Caco-2 (cell line): ENCODE measurements around the gene PTPRN2. TPM values are rescaled to one million over a fixed set of nuclear protein-coding genes. Genes with fewer than 3 reads are reported as not detected.

Experiments used
- BruUV-seq: library from RNA; stranded (reverse); fragments of 400-500 nt; replicated peaks from 2 replicates; lab custom pipeline; 2021; lab: Mats Ljungman, UMichigan
- CTCF ChIA-PET: fragments of 300-600 bp; sonication (Branson Sonifier 250); formaldehyde crosslinking; loops from one replicate; lab custom pipeline; 2022; ENCODE audit warnings: antibody characterized with exemption; lab: Charles Lee
- POLR2A ChIA-PET: fragments of 300-600 bp; sonication (Branson Sonifier 250); formaldehyde crosslinking; loops from one replicate; lab custom pipeline; 2022; ENCODE audit warnings: antibody characterized with exemption; lab: Charles Lee
- DNase-seq, 2 experiments: peaks; one replicate each; pipeline versions ENCODE4 v3.0.0 to v3.0.0-alpha.2; 2020 to 2022
- H3K27me3 ChIP-seq: replicated peaks from 2 replicates; pipeline ENCODE4 v1.6.0; 2011; ENCODE audit warnings: low read length; ENCODE audit not compliant: control insufficient read depth, insufficient read depth
- H3K36me3 ChIP-seq: 2 replicates; pipeline ENCODE4 v1.5.1; 2011; ENCODE audit warnings: low read length; ENCODE audit not compliant: control insufficient read depth, insufficient read depth
- H3K4me1 ChIP-seq: fragments of 250-450 bp; sonication (Bioruptor Pico); 2 replicates; pipeline ENCODE4 v1.5.1; 2020; ENCODE audit warnings: mild to moderate bottlenecking
- H3K4me3 ChIP-seq: 2 replicates; pipeline ENCODE4 v1.5.1; 2011; ENCODE audit warnings: low read depth, mild to moderate bottlenecking, control low read depth, low read length
- H3K9me3 ChIP-seq: fragments of 250-450 bp; sonication (Bioruptor Pico); 2 replicates; pipeline ENCODE4 v1.5.1; 2020; ENCODE audit warnings: mild to moderate bottlenecking, moderate library complexity
- H3K27ac Mint-ChIP-seq: one replicate; pipeline ENCODE4 v1.8.0; 2022; ENCODE audit warnings: mixed read lengths; ENCODE audit not compliant: unreplicated experiment
- H3K27me3 Mint-ChIP-seq: one replicate; pipeline ENCODE4 v1.8.0; 2022; ENCODE audit warnings: mixed read lengths; ENCODE audit not compliant: insufficient read depth, unreplicated experiment
- H3K36me3 Mint-ChIP-seq: one replicate; pipeline ENCODE4 v1.8.0; 2022; ENCODE audit warnings: mild to moderate bottlenecking, mixed read lengths; ENCODE audit not compliant: insufficient read depth, unreplicated experiment
- H3K4me1 Mint-ChIP-seq: one replicate; pipeline ENCODE4 v1.8.0; 2022; ENCODE audit warnings: low read depth, mixed read lengths; ENCODE audit not compliant: unreplicated experiment
- H3K4me3 Mint-ChIP-seq: one replicate; pipeline ENCODE4 v1.8.0; 2022; ENCODE audit warnings: mild to moderate bottlenecking, moderate library complexity, mixed read lengths; ENCODE audit not compliant: unreplicated experiment
- H3K9me3 Mint-ChIP-seq: one replicate; pipeline ENCODE4 v1.8.0; 2022; ENCODE audit warnings: mixed read lengths; ENCODE audit not compliant: unreplicated experiment
- CTCF ChIP-seq, 2 experiments: fragments of 200-600 bp in 1 of 2; IDR thresholded peaks; 1 replicate in 1 of 2; 2 replicates in 1 of 2; pipeline versions ENCODE4 v1.5.1 to v1.8.0; 2011 to 2022; ENCODE audit warnings: antibody characterized with exemption in 1 of 2, control low read depth in 1 of 2, inconsistent platforms in 1 of 2, low read depth in 1 of 2, low read length in 1 of 2, mild to moderate bottlenecking in 1 of 2, moderate library complexity in 1 of 2; ENCODE audit not compliant: insufficient read depth in 1 of 2, severe bottlenecking in 1 of 2, unreplicated experiment in 1 of 2
- intact Hi-C: fragments of 100-400 bp; cut with micrococcal nuclease; formaldehyde crosslinking; loops from one replicate; pipeline ENCODE4 v1.10.0; 2022; ENCODE audit not compliant: unreplicated experiment
- total RNA-seq: library from RNA; stranded (reverse); gene quantifications from 2 replicates; pipeline ENCODE4 v1.2.3, GENCODE V29; 2022

PTPRN2 gene
- total RNA-seq, 1 experiment from 2014 or later, result 1.4 TPM

DNA sequence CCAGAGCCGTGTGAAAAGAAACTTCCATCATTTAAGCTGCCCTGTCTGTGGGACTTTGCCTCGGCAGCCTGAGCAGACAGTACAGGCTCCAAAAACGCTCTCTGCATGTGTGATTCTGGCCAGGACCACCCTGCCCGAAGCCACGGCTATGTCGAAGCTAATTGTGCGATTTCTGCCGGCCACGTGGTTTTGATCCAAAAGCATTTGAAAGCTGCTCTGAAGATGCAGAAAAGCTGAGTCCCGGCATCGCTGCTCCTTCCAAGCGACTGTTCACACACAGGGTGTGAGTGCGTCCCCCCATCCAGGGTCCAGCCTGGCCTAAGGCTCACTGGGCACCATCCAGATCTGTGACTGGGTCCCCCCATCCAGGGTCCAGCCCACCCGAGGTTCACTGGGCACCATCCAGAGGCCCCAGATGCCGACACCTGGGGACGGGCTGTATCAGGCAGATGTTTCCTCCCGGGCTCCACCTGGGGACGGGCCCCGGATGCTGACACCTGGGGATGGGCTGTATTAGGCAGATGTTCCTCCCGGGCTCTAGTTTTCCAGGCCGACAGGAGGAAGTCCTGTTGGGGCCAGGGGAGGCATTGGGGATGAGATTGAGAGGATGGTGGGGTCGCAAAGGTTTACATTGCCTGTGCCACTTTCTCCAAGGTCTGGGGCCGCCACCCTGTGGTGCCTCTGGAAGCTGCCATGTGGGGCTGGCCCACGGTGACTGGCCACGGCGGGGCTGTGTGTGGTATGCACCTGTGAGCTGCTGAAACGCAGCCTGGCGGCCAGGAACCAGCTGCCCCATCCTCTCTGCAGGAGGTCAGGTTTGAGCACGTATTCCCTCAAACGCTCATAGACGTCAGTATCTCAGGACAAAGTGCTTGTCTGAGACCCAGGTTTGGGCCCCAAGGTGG lies 723.5 kb downstream of the PTPRN2 start:
- Mint-ChIP-seq H3K4me1 (no peaks in the 10 kb centered on the region), H3K27ac (no peak overlapping the region), H3K36me3 (no peaks in the 10 kb centered on the region), H3K9me3 (no peaks in the 10 kb centered on the region), H3K27me3 (no peaks in the 10 kb centered on the region), H3K4me3 (no peak overlapping the region)
- no peaks in the 10 kb centered on the region for H3K9me3 ChIP-seq
- H3K36me3 ChIP-seq, result no peaks in the 10 kb centered on the region
- no peak for TF ChIP-seq CTCF (IDR thresholded peaks at IDR 0.05; ENCODE audit: insufficient read depth in 1 of 2, low read depth in 1 of 2, low read length in 1 of 2, severe bottlenecking in 1 of 2, unreplicated experiment in 1 of 2)
- no peaks in the 10 kb centered on the region for H3K4me1 ChIP-seq
- DNase-seq, result no peak
- ChIA-PET POLR2A (no interaction called here), CTCF (no interaction called here)
- intact Hi-C loops, result no loop called here
- BruUV-seq, result no TSS peak
- H3K27me3 ChIP-seq, result no peaks in the 10 kb centered on the region
- H3K4me3 ChIP-seq, result no peak overlapping the region

- H3K27me3 ChIP-seq, result no peaks in the 10 kb centered on the region
- H3K9me3 ChIP-seq, result no peaks in the 10 kb centered on the region
- Mint-ChIP-seq H3K9me3 (no peaks in the 10 kb centered on the region), H3K36me3 (no peaks in the 10 kb centered on the region), H3K27ac (no peak overlapping the region), H3K27me3 (no peaks in the 10 kb centered on the region), H3K4me1 (no peaks in the 10 kb centered on the region), H3K4me3 (no peak overlapping the region)
- no peaks in the 10 kb centered on the region for H3K4me1 ChIP-seq
- DNase-seq, result no peak
- TF ChIP-seq CTCF (IDR thresholded peaks at IDR 0.05; ENCODE audit: insufficient read depth in 1 of 2, low read depth in 1 of 2, low read length in 1 of 2, severe bottlenecking in 1 of 2, unreplicated experiment in 1 of 2), result no peak
- intact Hi-C loops, result no loop called here
- ChIA-PET CTCF (no interaction called here), POLR2A (no interaction called here)
- H3K4me3 ChIP-seq, result no peak overlapping the region
- H3K36me3 ChIP-seq, result no peaks in the 10 kb centered on the region
- BruUV-seq, result no TSS peak
Measured at GRCh38 chr7:157863176-157863575, 724.4 kb downstream of the PTPRN2 start.

DNA sequence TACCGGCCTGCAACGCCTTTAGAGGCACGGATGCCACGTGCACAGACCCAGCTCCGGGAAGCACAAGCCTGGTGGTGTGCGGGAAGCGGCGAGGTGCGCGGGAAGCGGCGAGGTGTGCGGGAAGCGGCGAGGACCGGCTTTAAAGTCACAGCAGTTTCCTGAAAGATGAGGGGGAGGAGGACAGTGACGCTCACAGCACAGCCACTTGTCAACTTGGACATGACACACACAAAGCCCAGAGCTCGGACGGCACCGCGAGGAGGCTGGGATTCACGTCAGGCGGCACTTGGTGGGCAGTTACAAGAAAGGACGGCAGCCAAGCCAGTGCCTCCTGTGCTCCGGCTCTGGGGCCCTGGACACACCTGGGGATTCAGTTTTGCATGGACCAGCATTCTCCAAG lies 724.9 kb downstream of the PTPRN2 start:
- BruUV-seq, result no TSS peak
- no peaks in the 10 kb centered on the region for H3K36me3 ChIP-seq
- H3K9me3 ChIP-seq, result no peaks in the 10 kb centered on the region
- no peak overlapping the region for H3K4me3 Mint-ChIP-seq
- no peak overlapping the region for H3K27ac Mint-ChIP-seq
- H3K36me3 Mint-ChIP-seq, result no peaks in the 10 kb centered on the region
- CTCF ChIA-PET, result no interaction called here
- H3K4me1 Mint-ChIP-seq, result no peaks in the 10 kb centered on the region
- H3K4me1 ChIP-seq, result no peaks in the 10 kb centered on the region
- intact Hi-C loops, result no loop called here
- no peak for TF ChIP-seq CTCF (IDR thresholded peaks at IDR 0.05; ENCODE audit: insufficient read depth in 1 of 2, low read depth in 1 of 2, low read length in 1 of 2, severe bottlenecking in 1 of 2, unreplicated experiment in 1 of 2)
- POLR2A ChIA-PET, result no interaction called here
- no peaks in the 10 kb centered on the region for H3K9me3 Mint-ChIP-seq
- H3K4me3 ChIP-seq, result no peak overlapping the region
- H3K27me3 ChIP-seq, result no peaks in the 10 kb centered on the region
- no peak for DNase-seq
- H3K27me3 Mint-ChIP-seq, result no peaks in the 10 kb centered on the region
